ENCODE results near the gene KCNB1.
"Not testable (repeated sequence)": the region's sequence is repeated elsewhere in the genome, so short reads cannot be mapped to it uniquely, and the experiment has no call there.

GRCh38 chr20:49314052-49314451 lies 168.4 kb downstream of the KCNB1 start:
- not testable (repeated sequence) for TF ChIP-seq POLR2A (IDR thresholded peaks at IDR 0.05; ENCODE audit: low read depth, low read length); RCOR1 (IDR thresholded peaks at IDR 0.05; ENCODE audit: insufficient replicate concordance, low read length); CTCF (conservative IDR thresholded peaks at IDR 0.05; ENCODE audit: low read depth, low read length); MXI1 (IDR thresholded peaks at IDR 0.05; ENCODE audit: borderline replicate concordance, low read depth, low read length); BHLHE40 (IDR thresholded peaks at IDR 0.05; ENCODE audit: low read depth, low read length); SMC3 (IDR thresholded peaks at IDR 0.05; ENCODE audit: low read depth, low read length); RAD21 (IDR thresholded peaks at IDR 0.05; ENCODE audit: low read length); ELK1 (IDR thresholded peaks at IDR 0.05; ENCODE audit: borderline replicate concordance, low read depth, low read length)

Measured in IMR-90 (cell line).